ENCODE results near the gene RNF157.

DNA sequence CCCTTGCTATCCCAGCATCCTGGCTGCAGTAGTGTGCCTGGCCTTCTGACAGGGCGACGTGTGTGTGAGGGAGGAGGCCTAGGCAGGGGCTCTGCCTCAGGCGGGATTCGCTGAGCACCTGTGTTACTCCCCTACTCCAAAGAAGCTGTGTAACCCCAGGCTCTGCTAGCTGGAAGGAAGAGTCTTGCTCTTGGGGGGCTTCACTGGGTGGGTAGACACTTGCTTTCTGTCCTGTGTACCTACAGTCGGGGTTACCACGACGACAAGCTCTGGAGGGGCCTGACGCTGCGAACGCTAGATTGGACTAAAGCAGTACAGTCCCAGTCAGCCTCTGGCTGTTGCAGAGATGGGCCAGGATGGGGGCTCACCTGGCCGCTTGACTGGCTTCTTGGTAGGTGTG lies 146.2 kb downstream of the RNF157 start:
- TF ChIP-seq POLR2AphosphoS5 (IDR thresholded peaks at IDR 0.05; ENCODE audit: low read depth, low read length) (no peak), TAF1 (IDR thresholded peaks at IDR 0.05; ENCODE audit: borderline replicate concordance, low read depth, low read length) (no peak)
